Uterus (tissue), 2 donors: ENCODE results near the gene SH3RF3.

Experiments
- CTCF ChIP-seq, 4 experiments: fragments of 200-600 bp in 2 of 4; fragments of 450-650 bp in 2 of 4; sonication (generic) in 2 of 4; IDR thresholded peaks; one replicate each; pipeline ENCODE4 v1.5.1; 2016 to 2019; ENCODE audit warnings: antibody characterized with exemption in 4 of 4, mild to moderate bottlenecking in 2 of 4, moderate library complexity in 1 of 4
- POLR2A ChIP-seq, 2 donors: fragments of 450-650 bp; IDR thresholded peaks; one replicate each; pipeline ENCODE4 v1.6.1; 2016; ENCODE audit warnings: antibody characterized with exemption in 2 of 2, mild to moderate bottlenecking in 1 of 2, moderate library complexity in 1 of 2

- no peak for TF ChIP-seq CTCF (IDR thresholded peaks at IDR 0.05)
- no peak for TF ChIP-seq POLR2A (IDR thresholded peaks at IDR 0.05)
Observed at GRCh38 chr2:109522063-109522374, 393.0 kb downstream of the SH3RF3 start.
